ENCODE data around the gene GARNL3. TPM values are rescaled to one million over a fixed set of nuclear protein-coding genes. Genes with fewer than 3 reads are reported as not detected.

The GARNL3 gene
- total RNA-seq, 1 donor from 2014 or later: 31.4 TPM

DNA sequence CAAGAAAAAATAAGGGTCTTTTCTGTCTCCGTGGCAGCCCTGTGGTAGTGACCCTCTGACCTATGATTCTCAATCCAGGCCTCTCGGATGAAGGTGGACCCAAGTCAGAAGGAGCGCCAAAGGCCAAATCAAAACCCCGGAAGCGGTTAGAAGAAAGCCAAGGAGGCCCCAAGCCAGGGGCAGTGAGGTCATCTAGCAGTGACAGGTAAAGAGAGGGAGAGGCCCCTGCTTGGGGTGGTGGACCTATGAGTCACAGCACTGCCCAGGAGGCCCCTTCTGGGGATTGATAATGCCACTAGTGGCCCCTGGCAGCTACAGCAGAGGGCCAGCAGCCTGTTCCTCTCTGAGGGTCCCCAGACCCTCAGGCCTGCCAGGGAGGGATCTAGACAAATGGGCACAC is 126.0 kb downstream of the GARNL3 start:
- Histone ChIP-seq H3K9me3 (no peaks in the 10 kb centered on the region), H3K36me3 (no peaks in the 10 kb centered on the region)
- intact Hi-C loops (cut with DNase I): no loop called here

DNA sequence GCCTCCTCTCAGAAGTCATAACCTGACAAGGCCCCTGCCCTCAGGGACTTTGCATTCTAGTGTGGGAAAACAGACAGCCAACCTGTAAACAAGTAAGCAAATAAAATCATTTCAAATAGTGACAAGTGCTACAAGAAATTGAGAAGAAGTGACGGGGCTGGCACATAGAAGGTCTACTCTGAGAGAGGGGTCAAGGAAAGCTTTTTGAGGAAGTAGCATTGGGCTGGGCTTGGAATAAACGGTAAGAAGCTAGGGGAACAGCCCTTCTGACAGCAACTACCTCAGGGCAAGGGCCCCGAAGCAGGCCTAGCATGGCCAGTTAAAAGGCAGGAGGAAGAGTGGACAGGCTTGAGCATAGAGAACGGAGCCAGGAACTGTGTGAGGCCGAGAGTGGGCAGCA is 127.6 kb downstream of the GARNL3 start:
- H3K4me3 ChIP-seq: no peak overlapping the region
- DNase-seq (ENCODE audit: extremely low spot score in 2 of 2): no peak
- peaks cover 14% of the 10 kb centered on the region for H3K4me1 ChIP-seq
- no peaks in the 10 kb centered on the region for H3K9me3 ChIP-seq
- intact Hi-C loops (cut with DNase I): no loop called here
- no peak overlapping the region for H3K27ac ChIP-seq
- TF ChIP-seq POLR2AphosphoS5 (IDR thresholded peaks at IDR 0.05; ENCODE audit: insufficient read depth in 1 of 2, low read depth in 1 of 2): no peak
- TF ChIP-seq, protein P1, sequence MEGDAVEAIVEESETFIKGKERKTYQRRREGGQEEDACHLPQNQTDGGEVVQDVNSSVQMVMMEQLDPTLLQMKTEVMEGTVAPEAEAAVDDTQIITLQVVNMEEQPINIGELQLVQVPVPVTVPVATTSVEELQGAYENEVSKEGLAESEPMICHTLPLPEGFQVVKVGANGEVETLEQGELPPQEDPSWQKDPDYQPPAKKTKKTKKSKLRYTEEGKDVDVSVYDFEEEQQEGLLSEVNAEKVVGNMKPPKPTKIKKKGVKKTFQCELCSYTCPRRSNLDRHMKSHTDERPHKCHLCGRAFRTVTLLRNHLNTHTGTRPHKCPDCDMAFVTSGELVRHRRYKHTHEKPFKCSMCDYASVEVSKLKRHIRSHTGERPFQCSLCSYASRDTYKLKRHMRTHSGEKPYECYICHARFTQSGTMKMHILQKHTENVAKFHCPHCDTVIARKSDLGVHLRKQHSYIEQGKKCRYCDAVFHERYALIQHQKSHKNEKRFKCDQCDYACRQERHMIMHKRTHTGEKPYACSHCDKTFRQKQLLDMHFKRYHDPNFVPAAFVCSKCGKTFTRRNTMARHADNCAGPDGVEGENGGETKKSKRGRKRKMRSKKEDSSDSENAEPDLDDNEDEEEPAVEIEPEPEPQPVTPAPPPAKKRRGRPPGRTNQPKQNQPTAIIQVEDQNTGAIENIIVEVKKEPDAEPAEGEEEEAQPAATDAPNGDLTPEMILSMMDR (IDR thresholded peaks at IDR 0.05): no peak
- H3K27me3 ChIP-seq: no peaks in the 10 kb centered on the region
- H3K36me3 ChIP-seq: no peaks in the 10 kb centered on the region

More for the DNA sequence above, 126.0 kb downstream of the GARNL3 start:
- no peak for DNase-seq (ENCODE audit: extremely low spot score in 2 of 2)
- H3K4me1 ChIP-seq: peaks cover 7% of the 10 kb centered on the region
- H3K27me3 ChIP-seq: no peaks in the 10 kb centered on the region
- TF ChIP-seq POLR2A (IDR thresholded peaks at IDR 0.05) (no peak), POLR2AphosphoS5 (IDR thresholded peaks at IDR 0.05; ENCODE audit: insufficient read depth in 1 of 2, low read depth in 1 of 2) (no peak)
- TF ChIP-seq, protein P1 (IDR thresholded peaks at IDR 0.05): no peak
- no peak overlapping the region for H3K27ac ChIP-seq
- no peak overlapping the region for H3K4me3 ChIP-seq

DNA sequence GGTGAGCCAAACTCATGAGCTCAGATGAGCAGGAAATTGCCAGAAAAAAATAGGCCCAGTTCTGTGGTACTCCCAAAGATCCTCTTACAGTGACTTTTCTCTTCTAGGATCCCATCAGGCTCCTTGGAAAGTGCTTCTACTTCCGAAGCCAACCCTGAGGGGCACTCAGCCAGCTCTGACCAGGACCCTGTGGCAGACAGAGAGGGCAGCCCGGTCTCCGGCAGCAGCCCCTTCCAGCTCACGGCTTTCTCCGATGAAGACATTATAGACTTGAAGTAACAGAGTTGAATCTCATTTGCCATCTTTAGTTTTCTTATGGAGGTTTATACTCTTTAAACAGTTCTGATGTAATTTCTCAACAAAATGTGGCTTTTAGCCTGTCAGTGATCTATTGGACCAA is 128.4 kb downstream of the GARNL3 start:
- no peak overlapping the region for H3K27ac ChIP-seq
- DNase-seq (ENCODE audit: extremely low spot score in 2 of 2): no peak
- no peaks in the 10 kb centered on the region for H3K9me3 ChIP-seq
- no peaks in the 10 kb centered on the region for H3K27me3 ChIP-seq
- H3K4me1 ChIP-seq: peaks cover 15% of the 10 kb centered on the region
- H3K4me3 ChIP-seq: no peak overlapping the region
- no peaks in the 10 kb centered on the region for H3K36me3 ChIP-seq
- intact Hi-C loops (cut with DNase I): no loop called here
- TF ChIP-seq POLR2A (IDR thresholded peaks at IDR 0.05): no peak
- no peak for TF ChIP-seq POLR2AphosphoS5 (IDR thresholded peaks at IDR 0.05; ENCODE audit: insufficient read depth in 1 of 2, low read depth in 1 of 2)
- TF ChIP-seq, protein P1 (IDR thresholded peaks at IDR 0.05): no peak

DNA sequence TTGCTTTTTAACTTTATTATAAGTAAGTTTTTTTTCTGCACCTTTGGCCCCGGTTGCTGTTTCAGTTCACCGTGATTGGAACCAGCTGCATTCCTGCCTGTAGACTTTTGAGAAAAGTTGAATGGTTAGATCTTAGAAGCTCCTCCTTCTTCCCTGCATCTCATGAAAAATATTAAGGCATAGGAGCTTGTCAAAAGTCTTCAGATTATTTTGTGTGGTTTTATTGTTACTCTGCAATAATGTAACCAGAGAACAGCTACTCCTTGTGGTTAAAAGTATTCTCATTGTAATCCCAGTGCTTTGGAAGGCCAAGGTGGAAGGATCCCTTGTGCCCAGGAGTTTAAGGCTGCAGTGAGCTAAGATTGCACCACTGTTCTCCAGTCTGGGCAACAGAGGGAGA is 129.1 kb downstream of the GARNL3 start:
- H3K27ac ChIP-seq: no peak overlapping the region

More for the DNA sequence above, 129.1 kb downstream of the GARNL3 start:
- no peak overlapping the region for H3K4me3 ChIP-seq
- intact Hi-C loops (cut with DNase I): no loop called here
- no peaks in the 10 kb centered on the region for H3K27me3 ChIP-seq
- no peak for TF ChIP-seq POLR2A (IDR thresholded peaks at IDR 0.05)
- TF ChIP-seq, protein P1 (IDR thresholded peaks at IDR 0.05): no peak
- no peak for TF ChIP-seq POLR2AphosphoS5 (IDR thresholded peaks at IDR 0.05; ENCODE audit: insufficient read depth in 1 of 2, low read depth in 1 of 2)
- H3K36me3 ChIP-seq: no peaks in the 10 kb centered on the region
- H3K4me1 ChIP-seq: peaks cover 19% of the 10 kb centered on the region
- DNase-seq (ENCODE audit: extremely low spot score in 2 of 2): no peak
- no peaks in the 10 kb centered on the region for H3K9me3 ChIP-seq

Measured in vagina (tissue), 2 donors.